Stomach (tissue), 4 donors: ENCODE measurements around the gene KRT8.

Source experiments
- EP300 ChIP-seq: sonication (generic); formaldehyde crosslinking; IDR thresholded peaks from one replicate; pipeline ENCODE4 v1.6.1; 2017; ENCODE audit warnings: antibody characterized with exemption
- POLR2A ChIP-seq, 4 donors: fragments of 450-650 bp; IDR thresholded peaks; one replicate each; pipeline ENCODE4 v1.6.1; 2016; ENCODE audit warnings: antibody characterized with exemption in 4 of 4, control low read depth in 2 of 4, mild to moderate bottlenecking in 1 of 4, moderate library complexity in 1 of 4
- TF ChIP-seq, protein P1 (sequence below), 7 experiments: fragments of 450-650 bp in 4 of 7; fragments of 200-600 bp in 3 of 7; sonication (generic) in 3 of 7; IDR thresholded peaks; one replicate each; pipeline ENCODE4 v1.5.1; 2016 to 2019; ENCODE audit warnings: antibody characterized with exemption in 7 of 7, control low read depth in 2 of 7, mild to moderate bottlenecking in 1 of 7

DNA sequence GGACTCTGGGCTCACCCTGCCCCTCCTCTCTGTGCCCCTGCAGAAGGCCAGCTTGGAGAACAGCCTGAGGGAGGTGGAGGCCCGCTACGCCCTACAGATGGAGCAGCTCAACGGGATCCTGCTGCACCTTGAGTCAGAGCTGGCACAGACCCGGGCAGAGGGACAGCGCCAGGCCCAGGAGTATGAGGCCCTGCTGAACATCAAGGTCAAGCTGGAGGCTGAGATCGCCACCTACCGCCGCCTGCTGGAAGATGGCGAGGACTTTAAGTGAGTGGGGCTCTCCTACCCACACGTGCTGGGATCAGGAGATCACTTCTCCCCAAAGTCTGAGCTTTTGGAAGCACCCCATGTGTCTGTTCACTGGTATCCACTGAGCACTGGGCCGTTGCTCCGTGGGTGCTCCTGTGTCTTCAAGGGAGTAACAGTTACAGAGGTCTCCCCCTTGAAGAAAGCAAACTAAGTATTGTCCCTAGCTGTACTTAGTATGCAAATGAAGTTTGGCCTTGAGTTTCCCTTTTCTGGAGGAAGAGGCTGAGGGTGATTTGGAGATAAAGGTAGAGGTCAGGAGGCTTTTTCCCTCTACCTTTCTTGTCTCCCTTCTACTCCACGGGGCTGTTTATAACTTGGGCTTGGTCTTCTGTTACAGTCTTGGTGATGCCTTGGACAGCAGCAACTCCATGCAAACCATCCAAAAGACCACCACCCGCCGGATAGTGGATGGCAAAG, 47.4 kb upstream of the KRT8 start:
- TF ChIP-seq, protein P1, sequence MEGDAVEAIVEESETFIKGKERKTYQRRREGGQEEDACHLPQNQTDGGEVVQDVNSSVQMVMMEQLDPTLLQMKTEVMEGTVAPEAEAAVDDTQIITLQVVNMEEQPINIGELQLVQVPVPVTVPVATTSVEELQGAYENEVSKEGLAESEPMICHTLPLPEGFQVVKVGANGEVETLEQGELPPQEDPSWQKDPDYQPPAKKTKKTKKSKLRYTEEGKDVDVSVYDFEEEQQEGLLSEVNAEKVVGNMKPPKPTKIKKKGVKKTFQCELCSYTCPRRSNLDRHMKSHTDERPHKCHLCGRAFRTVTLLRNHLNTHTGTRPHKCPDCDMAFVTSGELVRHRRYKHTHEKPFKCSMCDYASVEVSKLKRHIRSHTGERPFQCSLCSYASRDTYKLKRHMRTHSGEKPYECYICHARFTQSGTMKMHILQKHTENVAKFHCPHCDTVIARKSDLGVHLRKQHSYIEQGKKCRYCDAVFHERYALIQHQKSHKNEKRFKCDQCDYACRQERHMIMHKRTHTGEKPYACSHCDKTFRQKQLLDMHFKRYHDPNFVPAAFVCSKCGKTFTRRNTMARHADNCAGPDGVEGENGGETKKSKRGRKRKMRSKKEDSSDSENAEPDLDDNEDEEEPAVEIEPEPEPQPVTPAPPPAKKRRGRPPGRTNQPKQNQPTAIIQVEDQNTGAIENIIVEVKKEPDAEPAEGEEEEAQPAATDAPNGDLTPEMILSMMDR (IDR thresholded peaks at IDR 0.05) = peak in 3 of 7 experiments; percentile 3 to 40 (median 23)
- no peak for TF ChIP-seq POLR2A (IDR thresholded peaks at IDR 0.05)
- no peak for TF ChIP-seq EP300
